Measurements from ENCODE around the gene ENPP1.

The ENPP1 gene

GRCh38 chr6:131807644-131808459 lies at the start of gene ENPP1:
Gene ENPP1, plus strand, starts transcription at chr6:131808020. Its CDS starts 16 bp downstream, at chr6:131808036.
- DNase-seq = peak; percentile 20

- no peak for DNase-seq
These were observed 48.9 kb upstream of the ENPP1 start for GRCh38 chr6:131758920-131759319.

GRCh38 chr6:131761060-131761761 lies 46.6 kb upstream of the ENPP1 start:
- DNase-seq = no peak

- no peak for DNase-seq
These were observed 46.1 kb upstream of the ENPP1 start for GRCh38 chr6:131761762-131762067.

- DNase-seq = no peak
These were observed 44.8 kb upstream of the ENPP1 start for GRCh38 chr6:131762984-131763383.

- DNase-seq = no peak
These were observed 44.1 kb upstream of the ENPP1 start for GRCh38 chr6:131763749-131764148.

GRCh38 chr6:131764350-131764749 lies 43.5 kb upstream of the ENPP1 start:
- DNase-seq = no peak

GRCh38 chr6:131765081-131765803 lies 42.6 kb upstream of the ENPP1 start:
- DNase-seq = no peak

- DNase-seq = no peak
These were observed 42.0 kb upstream of the ENPP1 start for GRCh38 chr6:131765804-131766135.

GRCh38 chr6:131766631-131767030 lies 41.2 kb upstream of the ENPP1 start:
- no peak for DNase-seq

GRCh38 chr6:131768964-131769363 lies 38.9 kb upstream of the ENPP1 start:
- no peak for DNase-seq

- DNase-seq = no peak
These were observed 38.3 kb upstream of the ENPP1 start for GRCh38 chr6:131769385-131770141.

- DNase-seq = no peak
These were observed 37.0 kb upstream of the ENPP1 start for GRCh38 chr6:131770776-131771175.

GRCh38 chr6:131773284-131773950 lies 34.4 kb upstream of the ENPP1 start:
- no peak for DNase-seq

GRCh38 chr6:131775886-131776285 lies 31.9 kb upstream of the ENPP1 start:
- DNase-seq = no peak

- DNase-seq = no peak
These were observed 30.8 kb upstream of the ENPP1 start for GRCh38 chr6:131776985-131777384.

GRCh38 chr6:131778169-131778568 lies 29.7 kb upstream of the ENPP1 start:
- no peak for DNase-seq

- DNase-seq = no peak
These were observed 28.5 kb upstream of the ENPP1 start for GRCh38 chr6:131779304-131779703.

GRCh38 chr6:131780600-131780999 lies 27.2 kb upstream of the ENPP1 start:
- no peak for DNase-seq

GRCh38 chr6:131781687-131782086 lies 26.1 kb upstream of the ENPP1 start:
- DNase-seq = no peak

- DNase-seq = no peak
These were observed 25.1 kb upstream of the ENPP1 start for GRCh38 chr6:131782764-131783163.

GRCh38 chr6:131784561-131784960 lies 23.3 kb upstream of the ENPP1 start:
- no peak for DNase-seq

- no peak for DNase-seq
These were observed 20.7 kb upstream of the ENPP1 start for GRCh38 chr6:131787079-131787478.

Measured in NCI-H1092 treated with DMSO at 0.1 percent for 48 hours (cell line).